GM19351 (cell line): ENCODE data around the gene ENOX1.
"Not testable (repeated sequence)": the region's sequence is repeated elsewhere in the genome, so short reads cannot be mapped to it uniquely, and the experiment has no call there.

Experiments used
- ATAC-seq: cut with Tn5 transposase; IDR thresholded peaks from one replicate; pipeline ENCODE4 v1.9.1; 2021; ENCODE audit warnings: mild to moderate bottlenecking, moderate library complexity; ENCODE audit not compliant: unreplicated experiment

Gene ENOX1

GRCh38 chr13:43441899-43442499, 344.8 kb downstream of the ENOX1 start:
- ATAC-seq = no peak

GRCh38 chr13:43441464-43441863, 345.3 kb downstream of the ENOX1 start:
- no peak for ATAC-seq

- ATAC-seq = no peak
Observed at GRCh38 chr13:43434191-43434590, 352.6 kb downstream of the ENOX1 start.

GRCh38 chr13:43433691-43434141, 353.1 kb downstream of the ENOX1 start:
- no peak for ATAC-seq

GRCh38 chr13:43432958-43433357, 353.8 kb downstream of the ENOX1 start:
- no peak for ATAC-seq

- ATAC-seq = no peak
Observed at GRCh38 chr13:43431841-43432240, 354.9 kb downstream of the ENOX1 start.

GRCh38 chr13:43431290-43431716, 355.5 kb downstream of the ENOX1 start:
- no peak for ATAC-seq

- ATAC-seq = no peak
Observed at GRCh38 chr13:43428545-43429296, 358.1 kb downstream of the ENOX1 start.

GRCh38 chr13:43426355-43426754, 360.4 kb downstream of the ENOX1 start:
- ATAC-seq = no peak

GRCh38 chr13:43425234-43425633, 361.5 kb downstream of the ENOX1 start:
- no peak for ATAC-seq

GRCh38 chr13:43424412-43424811, 362.4 kb downstream of the ENOX1 start:
- ATAC-seq = no peak

- no peak for ATAC-seq
Observed at GRCh38 chr13:43422116-43422515, 364.7 kb downstream of the ENOX1 start.

- ATAC-seq = not testable (repeated sequence)
Observed at GRCh38 chr13:43416842-43417241, 369.9 kb downstream of the ENOX1 start.

- not testable (repeated sequence) for ATAC-seq
Observed at GRCh38 chr13:43416408-43416807, 370.4 kb downstream of the ENOX1 start.

GRCh38 chr13:43415903-43416391, 370.8 kb downstream of the ENOX1 start:
- ATAC-seq = not testable (repeated sequence)

- ATAC-seq = no peak
Observed at GRCh38 chr13:43414111-43414510, 372.7 kb downstream of the ENOX1 start.

GRCh38 chr13:43411741-43412140, 375.0 kb downstream of the ENOX1 start:
- ATAC-seq = no peak

GRCh38 chr13:43411211-43411610, 375.6 kb downstream of the ENOX1 start:
- ATAC-seq = no peak

- no peak for ATAC-seq
Observed at GRCh38 chr13:43408274-43408673, 378.5 kb downstream of the ENOX1 start.

GRCh38 chr13:43407023-43407581, 379.7 kb downstream of the ENOX1 start:
- no peak for ATAC-seq

- ATAC-seq = no peak
Observed at GRCh38 chr13:43405457-43405856, 381.3 kb downstream of the ENOX1 start.

GRCh38 chr13:43402380-43402779, 384.4 kb downstream of the ENOX1 start:
- ATAC-seq = no peak
